ENCODE results near the gene AKAIN1. TPM values are rescaled to one million over a fixed set of nuclear protein-coding genes. Genes with fewer than 3 reads are reported as not detected.

The AKAIN1 gene
- total RNA-seq, 1 donor: not detected

GRCh38 chr18:5173646-5174045, 23.4 kb downstream of the AKAIN1 start:
- no peak overlapping the region for H3K27ac ChIP-seq (ENCODE audit: low read depth, low read length)
- no peak for TF ChIP-seq CTCF (IDR thresholded peaks at IDR 0.05; ENCODE audit: extremely low read depth, low read depth, low read length)
- no peak overlapping the region for H3K4me3 ChIP-seq (ENCODE audit: insufficient read depth, low read length)
- no peak for DNase-seq (ENCODE audit: insufficient read length, low spot score, missing footprints)
- H3K79me2 ChIP-seq (ENCODE audit: insufficient read depth, low read length): no peaks in the 10 kb centered on the region
- H4K20me1 ChIP-seq (ENCODE audit: insufficient read depth, low read length): no peaks in the 10 kb centered on the region
- no peak overlapping the region for H3K4me2 ChIP-seq (ENCODE audit: insufficient read depth, low read length)
- H3K9me3 ChIP-seq (ENCODE audit: low read depth, low read length): no peaks in the 10 kb centered on the region
- no peaks in the 10 kb centered on the region for H3K36me3 ChIP-seq (ENCODE audit: insufficient read depth, low read length)
- no peaks in the 10 kb centered on the region for H3K4me1 ChIP-seq (ENCODE audit: insufficient read depth, low read length)
- H2AFZ ChIP-seq (ENCODE audit: low read length): no peak overlapping the region
- H3K27me3 ChIP-seq (ENCODE audit: insufficient read depth, low read length): no peaks in the 10 kb centered on the region

GRCh38 chr18:5173236-5173635, 23.8 kb downstream of the AKAIN1 start:
- no peaks in the 10 kb centered on the region for H4K20me1 ChIP-seq (ENCODE audit: insufficient read depth, low read length)
- H3K4me3 ChIP-seq (ENCODE audit: insufficient read depth, low read length): no peak overlapping the region
- no peak overlapping the region for H3K27ac ChIP-seq (ENCODE audit: low read depth, low read length)
- H3K79me2 ChIP-seq (ENCODE audit: insufficient read depth, low read length): no peaks in the 10 kb centered on the region
- no peak overlapping the region for H2AFZ ChIP-seq (ENCODE audit: low read length)
- H3K27me3 ChIP-seq (ENCODE audit: insufficient read depth, low read length): no peaks in the 10 kb centered on the region
- TF ChIP-seq CTCF (IDR thresholded peaks at IDR 0.05; ENCODE audit: extremely low read depth, low read depth, low read length): no peak
- H3K4me1 ChIP-seq (ENCODE audit: insufficient read depth, low read length): no peaks in the 10 kb centered on the region
- DNase-seq (ENCODE audit: insufficient read length, low spot score, missing footprints): no peak
- no peaks in the 10 kb centered on the region for H3K9me3 ChIP-seq (ENCODE audit: low read depth, low read length)
- H3K36me3 ChIP-seq (ENCODE audit: insufficient read depth, low read length): no peaks in the 10 kb centered on the region
- H3K4me2 ChIP-seq (ENCODE audit: insufficient read depth, low read length): no peak overlapping the region

GRCh38 chr18:5167831-5168230, 29.2 kb downstream of the AKAIN1 start:
- no peaks in the 10 kb centered on the region for H3K4me1 ChIP-seq (ENCODE audit: insufficient read depth, low read length)
- DNase-seq (ENCODE audit: insufficient read length, low spot score, missing footprints): no peak
- no peak overlapping the region for H2AFZ ChIP-seq (ENCODE audit: low read length)
- TF ChIP-seq CTCF (IDR thresholded peaks at IDR 0.05; ENCODE audit: extremely low read depth, low read depth, low read length): no peak
- H3K27ac ChIP-seq (ENCODE audit: low read depth, low read length): no peak overlapping the region
- H3K27me3 ChIP-seq (ENCODE audit: insufficient read depth, low read length): no peaks in the 10 kb centered on the region
- no peak overlapping the region for H3K4me2 ChIP-seq (ENCODE audit: insufficient read depth, low read length)
- no peak overlapping the region for H3K4me3 ChIP-seq (ENCODE audit: insufficient read depth, low read length)
- H3K79me2 ChIP-seq (ENCODE audit: insufficient read depth, low read length): no peaks in the 10 kb centered on the region
- H4K20me1 ChIP-seq (ENCODE audit: insufficient read depth, low read length): no peaks in the 10 kb centered on the region
- no peaks in the 10 kb centered on the region for H3K9me3 ChIP-seq (ENCODE audit: low read depth, low read length)
- H3K36me3 ChIP-seq (ENCODE audit: insufficient read depth, low read length): no peaks in the 10 kb centered on the region

GRCh38 chr18:5166606-5167280, 30.3 kb downstream of the AKAIN1 start:
- Histone ChIP-seq H2AFZ (ENCODE audit: low read length) (no peak overlapping the region), H3K4me2 (ENCODE audit: insufficient read depth, low read length) (no peak overlapping the region), H3K36me3 (ENCODE audit: insufficient read depth, low read length) (no peaks in the 10 kb centered on the region), H3K27ac (ENCODE audit: low read depth, low read length) (no peak overlapping the region), H3K4me3 (ENCODE audit: insufficient read depth, low read length) (no peak overlapping the region), H3K79me2 (ENCODE audit: insufficient read depth, low read length) (no peaks in the 10 kb centered on the region), H3K27me3 (ENCODE audit: insufficient read depth, low read length) (no peaks in the 10 kb centered on the region), H4K20me1 (ENCODE audit: insufficient read depth, low read length) (no peaks in the 10 kb centered on the region), H3K4me1 (ENCODE audit: insufficient read depth, low read length) (no peaks in the 10 kb centered on the region), H3K9me3 (ENCODE audit: low read depth, low read length) (no peaks in the 10 kb centered on the region)
- DNase-seq (ENCODE audit: insufficient read length, low spot score, missing footprints): no peak
- TF ChIP-seq CTCF (IDR thresholded peaks at IDR 0.05; ENCODE audit: extremely low read depth, low read depth, low read length): no peak

All from osteoblast (primary cell).